DMS153 (cell line): ENCODE data around the gene ST14.
"Not testable (repeated sequence)": the region's sequence is repeated elsewhere in the genome, so short reads cannot be mapped to it uniquely, and the experiment has no call there.

Experiments
- DNase-seq: peaks from one replicate; lab custom pipeline; 2025; lab: John Stamatoyannopoulos, UW

The ST14 gene

GRCh38 chr11:130234315-130234714 is 74.7 kb downstream of the ST14 start:
- DNase-seq, result no peak

- no peak for DNase-seq
These were observed 77.9 kb downstream of the ST14 start for GRCh38 chr11:130237282-130238006.

DNA sequence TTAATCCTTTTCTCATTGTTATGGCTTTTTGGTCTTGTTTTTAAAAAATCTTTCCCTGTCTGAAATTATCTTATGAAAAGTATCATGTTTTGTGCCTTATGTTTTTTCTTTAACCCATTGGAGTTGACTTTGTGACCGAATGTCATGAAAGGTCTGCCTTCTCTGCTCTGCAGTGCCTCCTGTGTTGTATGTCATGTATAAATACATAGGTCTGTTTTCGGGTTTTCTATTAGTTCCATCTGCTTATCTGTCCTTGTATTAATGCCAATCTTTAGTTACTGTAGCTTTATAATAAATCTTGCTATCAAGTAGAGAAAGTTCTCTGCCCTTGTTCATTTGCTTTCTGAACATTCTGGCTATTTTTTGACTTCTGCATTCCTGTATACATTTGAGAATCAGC is 82.1 kb downstream of the ST14 start:
- DNase-seq, result no peak

DNA sequence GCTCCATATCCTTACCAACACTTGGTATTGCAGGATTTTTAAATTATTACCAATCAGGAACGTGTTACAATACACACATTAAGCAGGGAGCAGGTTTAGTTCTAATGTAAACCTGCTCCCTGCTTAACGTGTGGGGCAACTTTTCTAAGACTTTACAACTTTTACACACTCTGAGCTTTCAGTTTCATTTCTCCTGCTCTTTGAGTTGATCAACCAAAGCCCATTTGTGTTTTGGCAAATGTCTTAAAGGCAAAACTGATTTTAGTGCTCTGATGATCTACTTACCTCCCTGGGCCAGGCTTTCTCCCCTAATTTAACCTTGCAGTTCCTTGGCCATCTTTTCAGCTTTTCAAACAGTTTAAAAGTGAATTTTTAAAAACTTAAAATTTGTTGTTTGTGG is 84.2 kb downstream of the ST14 start:
- DNase-seq, result no peak

- no peak for DNase-seq
These were observed 85.3 kb downstream of the ST14 start for GRCh38 chr11:130244848-130245247.

- DNase-seq, result not testable (repeated sequence)
These were observed 85.8 kb downstream of the ST14 start for GRCh38 chr11:130245375-130245774.

DNA sequence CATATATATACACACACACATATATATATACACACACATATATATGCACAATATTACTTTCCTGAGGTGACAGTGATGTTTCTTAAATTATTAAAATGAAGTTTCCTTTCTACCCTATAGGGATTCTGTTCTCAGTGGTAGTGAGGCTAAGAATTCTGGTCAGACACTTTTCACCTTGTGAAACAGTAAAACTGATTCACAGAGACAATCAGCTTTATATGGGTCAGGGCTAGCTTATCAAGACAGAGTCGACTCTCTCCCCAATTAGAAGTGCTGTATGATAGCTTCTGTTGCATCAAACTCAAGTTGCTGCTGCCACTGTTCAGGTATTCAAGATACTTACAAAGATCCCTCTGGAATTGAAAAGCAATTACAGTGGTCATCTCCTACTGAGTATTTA is 86.7 kb downstream of the ST14 start:
- no peak for DNase-seq

DNA sequence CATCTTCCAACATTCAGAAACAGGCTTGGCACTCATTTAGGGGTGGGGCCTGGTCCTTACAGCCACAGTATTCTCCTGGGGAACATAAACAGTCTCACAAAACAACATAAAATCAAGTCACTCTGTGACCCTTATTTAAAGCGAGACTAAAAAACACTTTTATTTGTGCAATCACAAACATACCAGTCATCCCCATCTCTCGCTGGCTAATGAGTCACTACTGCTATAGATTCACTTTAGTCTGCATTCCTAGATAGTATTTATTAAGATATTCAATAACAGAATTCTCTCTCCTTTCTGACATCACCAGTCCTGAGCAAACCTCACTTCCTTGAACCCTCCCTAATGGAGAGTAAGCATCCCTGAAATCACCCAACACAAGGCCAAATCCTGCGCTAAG is 87.2 kb downstream of the ST14 start:
- DNase-seq, result no peak

- no peak for DNase-seq
These were observed 87.7 kb downstream of the ST14 start for GRCh38 chr11:130247319-130247718.

- DNase-seq, result no peak
These were observed 89.8 kb downstream of the ST14 start for GRCh38 chr11:130249371-130249770.

- DNase-seq, result not testable (repeated sequence)
These were observed 90.3 kb downstream of the ST14 start for GRCh38 chr11:130249929-130250328.

- not testable (repeated sequence) for DNase-seq
These were observed 92.2 kb downstream of the ST14 start for GRCh38 chr11:130251763-130252162.
